GM15510 (cell line): Measurements from ENCODE around the gene CREM.

ENCODE experiments used
- POLR2A ChIP-seq: IDR thresholded peaks from 3 replicates; pipeline ENCODE4 v1.6.1; 2011; ENCODE audit warnings: borderline replicate concordance; ENCODE audit not compliant: insufficient read length; ENCODE audit errors: extremely low read depth

The CREM gene

GRCh38 chr10:35165811-35166210 is 39.2 kb downstream of the CREM start:
- no peak for TF ChIP-seq POLR2A

GRCh38 chr10:35166607-35167006 is 40.0 kb downstream of the CREM start:
- TF ChIP-seq POLR2A = no peak

GRCh38 chr10:35167342-35167741 is 40.7 kb downstream of the CREM start:
- TF ChIP-seq POLR2A = no peak

GRCh38 chr10:35172146-35172545 is 45.5 kb downstream of the CREM start:
- TF ChIP-seq POLR2A = no peak

- no peak for TF ChIP-seq POLR2A
These were observed 45.9 kb downstream of the CREM start for GRCh38 chr10:35172574-35172973.

GRCh38 chr10:35178331-35178730 is 51.7 kb downstream of the CREM start:
- no peak for TF ChIP-seq POLR2A

GRCh38 chr10:35182631-35183510 is 56.2 kb downstream of the CREM start:
- TF ChIP-seq POLR2A = no peak

GRCh38 chr10:35184527-35185171 is 58.0 kb downstream of the CREM start:
- no peak for TF ChIP-seq POLR2A

- TF ChIP-seq POLR2A = peak; percentile 19
These were observed 58.8 kb downstream of the CREM start for GRCh38 chr10:35185260-35186034.

GRCh38 chr10:35188954-35189353 is 62.3 kb downstream of the CREM start:
- TF ChIP-seq POLR2A = no peak

- TF ChIP-seq POLR2A = no peak
These were observed 64.9 kb downstream of the CREM start for GRCh38 chr10:35191523-35191922.

GRCh38 chr10:35192645-35193249 is 66.1 kb downstream of the CREM start:
- TF ChIP-seq POLR2A = no peak

- no peak for TF ChIP-seq POLR2A
These were observed 67.8 kb downstream of the CREM start for GRCh38 chr10:35194471-35194870.

GRCh38 chr10:35194906-35195305 is 68.3 kb downstream of the CREM start:
- no peak for TF ChIP-seq POLR2A
